GM21367 (cell line): ENCODE results near the gene ARFGAP1.

Experiments
- ATAC-seq: cut with Tn5 transposase; IDR thresholded peaks from one replicate; pipeline ENCODE4 v1.9.1; 2021; ENCODE audit not compliant: unreplicated experiment

Gene ARFGAP1

GRCh38 chr20:63317601-63318291, 45.1 kb downstream of the ARFGAP1 start:
- ATAC-seq = no peak

DNA sequence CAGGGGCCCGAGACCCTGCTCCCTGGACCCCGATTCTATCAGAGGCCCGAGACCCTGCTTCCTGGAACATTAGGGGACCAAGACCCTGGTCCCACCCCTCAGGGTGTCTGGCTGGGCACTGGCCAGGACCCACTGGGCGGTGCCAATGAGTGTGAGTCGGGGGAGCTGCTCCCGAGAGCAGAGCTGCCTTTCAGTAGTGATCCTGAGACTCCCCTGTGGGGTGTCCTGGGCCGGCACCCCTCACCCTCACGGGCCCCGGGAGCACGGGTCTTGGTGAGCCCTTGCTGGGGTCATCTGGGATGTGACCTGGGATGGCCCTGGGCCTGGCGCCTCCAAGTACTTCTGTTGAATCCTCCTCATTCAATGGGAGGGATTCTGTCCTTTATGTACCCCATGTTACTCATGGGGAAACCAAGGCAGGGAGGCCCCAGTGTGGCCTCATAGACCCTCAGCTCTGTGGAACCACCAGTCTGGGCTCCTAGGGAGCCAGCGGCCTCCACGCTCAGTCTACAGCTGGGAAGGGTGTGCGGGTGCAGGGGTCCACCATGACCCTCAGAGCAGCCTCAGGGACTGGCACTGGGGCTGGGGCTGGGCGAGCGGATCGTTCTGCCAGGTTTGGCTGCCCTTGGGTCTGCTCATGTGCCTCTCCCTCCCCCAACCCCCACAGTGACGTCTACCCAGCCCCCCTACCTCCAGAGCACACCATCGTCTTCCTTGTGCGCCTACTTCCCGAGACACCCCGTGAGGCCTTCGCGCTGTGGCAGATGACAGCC, 46.0 kb downstream of the ARFGAP1 start:
- no peak for ATAC-seq

- no peak for ATAC-seq
Observed at GRCh38 chr20:63319164-63320040, 46.8 kb downstream of the ARFGAP1 start.

GRCh38 chr20:63320041-63320511, 47.5 kb downstream of the ARFGAP1 start:
- ATAC-seq = no peak

- ATAC-seq = no peak
Observed at GRCh38 chr20:63320616-63321147, 48.1 kb downstream of the ARFGAP1 start.

DNA sequence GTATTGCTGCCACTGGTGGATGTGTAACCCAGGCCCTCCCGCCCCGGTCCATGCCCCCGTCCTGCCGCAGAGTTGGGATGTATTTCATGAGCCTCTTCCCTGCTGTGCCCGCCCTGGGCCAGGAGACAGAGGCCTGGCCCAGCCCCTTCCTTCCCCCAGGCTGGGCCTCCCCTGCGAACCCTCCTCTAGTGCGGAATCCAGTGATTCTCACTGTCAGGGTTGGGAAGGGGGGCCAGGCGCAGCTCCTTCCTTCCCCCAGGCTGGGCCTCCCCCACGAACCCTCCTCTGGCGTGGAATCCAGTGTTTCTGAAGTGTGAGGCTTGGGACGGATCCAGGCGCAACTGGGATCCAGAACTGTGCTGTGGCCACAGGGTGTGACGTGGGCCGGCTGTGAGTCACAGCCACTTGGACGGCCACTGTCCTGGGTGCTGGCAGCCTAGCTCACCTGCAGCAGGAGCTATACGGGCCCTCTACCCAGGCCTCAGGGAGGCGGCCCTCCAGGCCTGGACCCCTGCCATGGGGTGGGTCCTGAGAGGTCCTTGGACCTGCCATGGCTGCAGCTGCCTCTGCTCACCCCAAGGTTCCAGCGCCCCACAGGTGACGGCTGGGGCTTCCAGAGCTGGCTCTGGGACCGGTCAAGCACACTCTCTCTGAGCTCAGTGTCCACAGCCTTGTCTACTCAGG, 48.7 kb downstream of the ARFGAP1 start:
- no peak for ATAC-seq

- no peak for ATAC-seq
Observed at GRCh38 chr20:63322146-63322932, 49.7 kb downstream of the ARFGAP1 start.

GRCh38 chr20:63322933-63323273, 50.3 kb downstream of the ARFGAP1 start:
- no peak for ATAC-seq

GRCh38 chr20:63323357-63323981, 50.9 kb downstream of the ARFGAP1 start:
- ATAC-seq = no peak

GRCh38 chr20:63325021-63325471, 52.4 kb downstream of the ARFGAP1 start:
- ATAC-seq = no peak

DNA sequence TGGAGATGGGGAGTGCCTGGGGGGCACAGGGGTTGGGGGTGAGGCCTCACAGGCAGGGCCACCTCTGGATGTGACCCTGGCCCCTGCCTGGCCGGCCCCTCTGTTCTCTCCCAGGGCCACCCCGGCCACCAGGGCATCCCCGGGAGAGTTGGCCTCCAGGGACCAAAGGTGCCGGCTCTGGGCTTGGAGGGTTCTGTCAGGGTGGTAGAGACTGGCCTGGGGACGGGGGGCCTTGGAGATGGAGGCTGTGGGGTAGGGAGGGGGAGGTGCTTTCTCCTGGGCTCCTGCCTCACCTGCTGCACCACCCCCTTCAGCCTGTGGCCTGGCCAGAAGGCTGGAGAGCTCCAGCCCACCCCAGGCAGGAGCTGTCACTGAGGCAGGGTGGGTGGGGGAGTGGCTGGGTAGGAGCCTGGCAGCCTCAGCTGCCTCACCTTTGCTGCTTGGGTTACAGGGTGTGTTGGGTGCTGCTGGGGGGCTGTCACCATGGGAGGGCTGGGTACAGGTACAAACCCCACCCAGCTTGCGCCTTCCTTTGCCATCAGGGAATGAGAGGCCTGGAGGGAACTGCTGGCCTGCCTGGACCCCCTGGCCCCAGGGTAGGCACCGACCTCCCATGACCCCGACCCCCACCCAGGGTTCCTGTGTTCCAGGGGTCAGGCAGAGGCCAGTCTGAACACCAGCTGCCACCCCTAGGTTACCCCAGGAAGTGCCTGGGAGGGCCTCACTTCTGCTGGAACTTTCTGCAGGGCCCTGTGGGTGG, 53.1 kb downstream of the ARFGAP1 start:
- no peak for ATAC-seq

- no peak for ATAC-seq
Observed at GRCh38 chr20:63326314-63327230, 54.0 kb downstream of the ARFGAP1 start.

- ATAC-seq = no peak
Observed at GRCh38 chr20:63327231-63327745, 54.7 kb downstream of the ARFGAP1 start.

DNA sequence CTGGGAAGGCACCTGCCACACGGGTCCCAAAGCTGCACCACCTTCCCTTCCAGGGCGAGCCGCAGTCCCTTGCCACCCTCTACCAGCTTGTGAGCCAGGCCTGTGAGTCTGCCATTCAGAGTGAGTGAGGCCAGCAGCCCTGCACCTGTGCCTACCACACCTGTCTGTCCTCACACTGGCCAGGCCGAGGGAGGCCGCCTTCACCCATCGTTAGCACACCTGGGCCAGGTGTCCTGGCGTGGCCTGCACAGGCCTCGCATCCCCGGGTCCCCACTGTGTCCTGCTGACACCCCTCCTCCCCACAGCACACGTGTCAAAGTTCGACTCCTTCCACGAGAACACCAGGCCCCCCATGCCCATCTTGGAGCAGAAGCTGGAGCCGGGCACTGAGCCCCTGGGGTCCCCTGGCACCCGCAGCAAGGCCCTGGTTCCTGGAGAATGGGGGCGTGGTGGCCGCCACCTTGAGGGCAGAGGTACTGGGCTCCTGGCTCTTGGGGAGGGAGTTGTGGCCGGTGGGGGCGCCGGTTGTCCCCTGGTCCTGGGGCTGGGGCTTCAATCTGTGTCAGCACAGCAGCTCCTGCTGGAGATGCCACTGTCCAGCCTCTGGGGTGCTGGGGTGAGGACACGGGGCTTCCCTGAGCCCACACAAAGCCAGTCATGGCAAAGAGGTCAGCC, 55.5 kb downstream of the ARFGAP1 start:
- no peak for ATAC-seq

DNA sequence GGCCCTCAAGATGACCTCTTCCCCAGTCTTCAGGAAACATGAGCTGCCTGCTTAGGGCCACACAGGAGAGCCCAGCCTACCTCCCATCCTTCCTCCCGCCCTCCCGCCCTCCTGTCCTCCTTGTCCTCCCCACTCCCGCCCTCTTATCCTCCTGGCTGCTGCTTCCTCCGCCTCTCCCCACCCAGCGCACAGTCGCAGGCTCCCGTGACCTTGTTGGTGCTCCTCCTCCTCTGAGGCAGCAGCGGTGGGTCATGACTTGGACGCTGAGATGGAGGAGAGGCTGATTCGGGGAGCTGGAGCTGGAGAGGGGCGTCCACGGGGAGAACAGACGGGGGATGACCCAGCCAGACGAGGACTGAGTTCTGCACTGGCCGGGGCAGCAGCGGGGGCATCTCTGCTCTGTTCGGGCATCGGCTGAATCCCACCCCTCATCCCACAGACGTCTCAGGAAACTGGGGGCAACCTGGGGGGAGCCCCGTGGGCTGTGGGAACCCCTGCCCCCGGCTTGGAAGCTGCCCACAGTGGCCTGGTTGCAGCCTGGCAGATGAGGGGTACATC, 56.2 kb downstream of the ARFGAP1 start:
- no peak for ATAC-seq

DNA sequence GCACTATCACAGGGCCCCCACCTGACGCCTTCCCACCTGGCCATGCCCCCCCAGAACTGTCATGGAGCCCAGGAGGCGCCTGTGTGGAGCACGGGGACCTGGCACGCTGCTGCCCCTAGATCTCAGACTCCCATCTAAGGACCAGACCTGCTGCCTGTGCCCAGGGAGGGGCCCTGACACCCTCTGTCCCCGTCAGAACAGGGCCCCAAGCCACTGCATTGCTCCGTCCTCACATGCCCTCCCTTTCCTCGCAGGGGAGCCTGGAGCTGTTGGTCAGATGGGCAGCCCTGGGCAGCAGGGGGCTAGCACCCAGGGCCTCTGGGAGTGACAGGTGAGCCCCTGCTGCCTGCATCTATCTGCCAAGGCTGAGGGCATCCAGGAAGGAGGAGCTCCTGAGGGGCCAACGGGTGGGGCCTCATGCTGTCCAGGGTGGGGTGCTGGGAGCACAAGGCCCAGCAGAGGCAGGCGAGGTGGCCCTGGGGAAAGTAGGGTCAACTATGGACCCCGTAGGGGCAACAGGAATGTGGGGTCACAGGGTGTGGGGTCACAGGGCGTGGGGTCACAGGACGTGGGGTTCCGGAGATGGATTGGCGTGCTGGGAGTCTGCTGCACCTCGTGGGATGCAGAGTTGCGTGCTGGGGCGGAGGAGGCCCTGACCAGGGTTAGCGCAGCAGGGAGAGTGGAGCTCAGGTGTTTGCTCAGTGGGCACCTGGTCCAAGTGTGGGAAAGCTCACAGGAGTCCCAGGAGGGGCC, 56.9 kb downstream of the ARFGAP1 start:
- no peak for ATAC-seq
